Occipital lobe (tissue), 1 donor: ENCODE results near the gene ICAM2. TPM values are rescaled to one million over a fixed set of nuclear protein-coding genes. Genes with fewer than 3 reads are reported as not detected.

Experiments used
- total RNA-seq: library from RNA; depleted of rRNA; stranded (reverse); fragments of >200 nt; gene quantifications from one replicate; pipeline ENCODE4 v1.2.3, GENCODE V29; 2014

ICAM2 gene
- total RNA-seq, 1 donor from 2014 or later: 8.4 TPM

Other genes starting within 250 kb of the ICAM2 start
- gene CCDC47, start 247.0 kb downstream of the ICAM2 start, total RNA-seq: 49.9 TPM
- gene DDX42, start 246.5 kb downstream of the ICAM2 start, total RNA-seq: 73.5 TPM
- gene PSMC5, start 193.2 kb downstream of the ICAM2 start, total RNA-seq: 38.8 TPM
- 40.4 TPM for gene FTSJ3, start 193.0 kb downstream of the ICAM2 start, total RNA-seq
- 13.1 TPM for gene SMARCD2, start 177.9 kb downstream of the ICAM2 start, total RNA-seq
- not detected for gene CSH2, start 147.0 kb downstream of the ICAM2 start, total RNA-seq
- gene GH2, start 138.7 kb downstream of the ICAM2 start, total RNA-seq: not detected
- not detected for gene CSH1, start 124.1 kb downstream of the ICAM2 start, total RNA-seq
- gene CSHL1, start 109.4 kb downstream of the ICAM2 start, total RNA-seq: not detected
- gene GH1, start 101.8 kb downstream of the ICAM2 start, total RNA-seq: not detected
- gene CD79B, start 88.3 kb downstream of the ICAM2 start, total RNA-seq: not detected
- not detected for gene SCN4A, start 47.7 kb downstream of the ICAM2 start, total RNA-seq
- 0.78 TPM for gene PRR29, start 22.3 kb downstream of the ICAM2 start, total RNA-seq
- gene ERN1, start 109.5 kb upstream of the ICAM2 start, total RNA-seq: 5.9 TPM
- 28.2 TPM for gene TEX2, start 242.6 kb upstream of the ICAM2 start, total RNA-seq